Measurements from ENCODE around the gene MYH3. TPM values are rescaled to one million over a fixed set of nuclear protein-coding genes. Genes with fewer than 3 reads are reported as not detected.

Gene MYH3
- total RNA-seq, 1 donor from 2014 or later, result 0.43 TPM

DNA sequence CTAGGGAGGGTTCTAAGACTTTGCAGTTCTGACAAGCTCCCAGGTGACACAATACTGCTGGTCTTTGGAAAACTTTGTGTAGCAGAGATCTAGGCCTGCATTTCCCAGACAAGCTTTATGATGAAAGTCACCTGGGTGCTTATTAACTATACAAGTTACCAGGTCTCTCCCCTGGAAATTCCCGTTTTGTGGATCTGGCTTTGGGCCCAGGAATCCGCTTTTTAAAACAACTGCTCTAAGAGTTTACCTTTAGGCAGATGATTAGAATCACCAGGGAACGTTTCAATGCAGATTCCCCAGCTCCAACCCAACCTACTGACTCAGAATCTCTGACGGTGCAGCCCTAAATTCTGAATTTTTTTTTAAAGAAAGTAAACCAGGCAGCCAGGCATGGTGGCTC, 36.3 kb downstream of the MYH3 start:
- intact Hi-C loops (cut with DNase I), result no loop called here
- ATAC-seq, result no peak
- DNase-seq (ENCODE audit: missing footprints), result no peak

DNA sequence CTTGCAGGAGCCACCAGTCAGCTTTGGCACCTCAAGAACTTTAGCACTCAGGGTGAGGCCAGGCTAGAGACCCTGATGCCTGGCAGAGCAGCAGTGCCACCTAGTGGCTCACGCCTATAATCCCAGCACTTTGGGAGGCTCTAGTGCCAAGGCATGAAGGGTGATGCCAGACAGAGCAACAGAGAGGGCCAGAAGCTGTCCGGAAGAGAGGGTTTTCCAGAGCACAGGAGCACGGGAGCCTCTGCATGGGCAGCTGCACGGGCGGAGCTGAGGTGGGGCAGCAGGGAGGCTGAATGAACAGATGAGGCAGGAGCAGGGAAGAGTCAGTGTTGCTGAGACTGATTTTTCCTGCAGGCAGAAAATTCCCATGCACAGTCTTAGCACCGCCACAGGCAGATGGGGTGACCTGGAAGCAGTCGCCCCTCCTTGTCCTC, 38.9 kb downstream of the MYH3 start:
- intact Hi-C loops (cut with DNase I), result loop anchor here (5.0 to 10.0 kb wide), 3 partner anchors 323 to 883 kb away; no protein-coding TSS in a partner anchor
- peak; percentile 88 for ATAC-seq
- DNase-seq (ENCODE audit: missing footprints), result no peak

DNA sequence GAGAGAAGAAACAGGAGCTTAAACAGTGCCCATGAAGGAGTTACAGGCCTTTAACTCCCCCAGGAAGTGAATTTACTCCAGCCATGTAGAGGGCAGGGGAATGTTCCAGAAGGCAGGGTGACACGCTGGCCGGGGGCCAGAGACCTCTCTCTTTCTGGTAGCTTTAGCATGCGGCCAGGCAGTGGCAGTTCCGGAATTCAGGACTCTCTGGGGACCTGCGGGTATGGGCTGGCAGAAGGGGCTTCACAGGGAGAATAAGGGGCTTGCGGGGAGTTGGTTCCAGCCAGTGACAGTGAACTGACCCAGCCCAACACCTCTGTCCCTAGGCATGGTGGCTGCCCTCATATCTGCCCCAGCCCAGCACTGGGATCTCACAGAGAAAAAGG, 40.0 kb downstream of the MYH3 start:
- ATAC-seq (no peak), DNase-seq (ENCODE audit: missing footprints) (no peak)
- intact Hi-C loops (cut with DNase I), result loop anchor here (5.0 to 10.0 kb wide), 3 partner anchors 322 to 882 kb away; no protein-coding TSS in a partner anchor

DNA sequence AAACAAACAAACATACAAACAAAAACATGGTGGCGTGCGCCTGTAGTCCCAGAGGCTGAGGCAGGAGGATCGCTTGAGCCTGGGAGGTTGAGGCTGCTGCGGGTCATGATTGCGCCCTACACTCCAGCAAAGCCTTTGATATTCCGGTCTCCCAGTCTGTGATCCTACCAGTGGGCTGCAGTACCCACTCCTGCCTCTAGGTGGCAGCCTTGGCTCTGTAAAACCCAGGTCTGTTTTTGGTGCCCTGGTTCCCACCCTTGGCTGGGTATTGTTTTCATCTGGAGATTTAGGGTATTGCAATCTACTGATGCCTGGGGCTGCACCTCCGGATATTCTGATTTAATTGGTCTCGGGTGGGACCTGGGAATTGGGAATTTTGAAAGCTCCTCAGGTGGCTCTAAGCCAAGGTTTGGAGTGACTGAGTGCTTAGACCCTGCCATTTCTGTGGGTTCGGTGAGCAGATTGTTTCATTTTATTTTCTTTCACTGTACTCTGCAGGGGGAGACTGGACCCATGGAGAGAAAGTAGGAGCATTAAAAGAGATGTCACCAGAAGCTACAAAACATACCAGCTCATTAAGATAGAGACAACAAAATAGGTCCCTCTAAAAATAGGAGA, 40.5 kb downstream of the MYH3 start:
- intact Hi-C loops (cut with DNase I), result loop anchor here (5.0 to 10.0 kb wide), 3 partner anchors 322 to 882 kb away; no protein-coding TSS in a partner anchor
- ATAC-seq (peak; percentile 44), DNase-seq (ENCODE audit: missing footprints) (no peak)

DNA sequence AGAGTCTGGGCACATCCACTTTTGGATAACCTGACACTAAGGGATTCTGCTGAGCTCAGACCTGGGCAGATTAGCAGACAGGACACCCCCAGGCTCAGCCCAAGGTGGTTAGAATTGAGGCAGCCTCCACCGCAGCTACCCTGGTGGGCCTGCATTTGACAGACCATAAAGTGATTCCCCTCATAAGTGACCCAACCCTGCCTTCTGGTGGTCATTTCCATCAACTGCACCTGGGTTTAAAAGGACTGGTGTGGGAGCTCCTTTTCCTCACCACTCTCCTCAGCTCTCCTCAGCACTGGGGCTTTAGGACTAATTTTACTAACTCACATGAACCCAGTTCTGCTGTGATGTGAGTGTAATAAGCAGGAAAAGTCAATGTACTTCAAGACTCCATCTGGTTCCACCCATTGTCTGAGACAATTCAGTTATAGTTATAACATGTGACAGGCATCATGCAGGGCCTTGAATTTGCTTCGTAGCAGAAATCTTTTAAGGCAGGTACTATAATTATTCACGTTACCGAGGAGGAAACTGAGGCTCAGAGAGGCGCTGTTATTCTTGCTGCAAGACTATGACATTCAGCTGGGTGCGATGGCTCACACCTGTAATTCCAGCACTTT, 42.5 kb downstream of the MYH3 start:
- ATAC-seq, result peak; percentile 27
- DNase-seq (ENCODE audit: missing footprints), result no peak
- intact Hi-C loops (cut with DNase I), result loop anchor here (5.0 to 10.0 kb wide), 3 partner anchors 320 to 880 kb away; no protein-coding TSS in a partner anchor

DNA sequence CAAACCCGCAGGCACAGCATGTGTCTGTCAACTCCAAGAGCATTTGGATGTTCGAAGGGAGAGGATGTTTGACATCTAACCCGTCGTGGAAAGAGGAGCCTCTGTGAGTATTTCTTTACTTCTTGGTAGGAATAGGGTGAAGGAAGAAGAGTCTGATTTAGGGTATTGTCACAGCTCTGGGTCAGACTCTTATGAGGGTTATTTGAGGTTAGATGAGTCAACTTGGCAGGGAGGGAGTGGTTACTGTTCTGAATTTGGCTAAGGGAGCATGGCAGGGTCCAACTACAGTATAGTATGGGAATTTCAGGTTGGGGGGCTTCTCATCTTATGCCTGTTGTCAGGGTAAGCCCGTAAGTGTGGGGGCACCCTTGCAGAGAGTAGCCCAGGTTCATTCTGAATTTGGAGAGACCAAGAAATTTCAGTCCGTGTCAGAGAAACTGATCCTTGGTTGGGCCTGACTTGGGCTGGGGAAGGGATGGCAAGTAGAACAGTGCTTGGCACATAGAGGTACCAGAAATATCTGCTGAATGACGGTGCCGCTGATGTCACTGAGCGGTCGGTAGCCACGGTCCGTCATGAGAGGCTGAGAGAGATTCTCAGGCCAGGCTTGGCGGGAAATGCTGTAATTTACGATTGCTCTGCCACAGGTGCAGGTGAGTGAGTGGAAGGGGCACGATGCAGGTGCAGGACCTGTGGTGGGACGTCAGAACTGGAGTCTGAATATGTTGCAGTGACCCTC, 43.2 kb downstream of the MYH3 start:
- DNase-seq (ENCODE audit: missing footprints) (no peak), ATAC-seq (no peak)
- intact Hi-C loops (cut with DNase I), result loop anchor here (2.0 to 10.0 kb wide), 3 partner anchors 285 to 879 kb away; no protein-coding TSS in a partner anchor

DNA sequence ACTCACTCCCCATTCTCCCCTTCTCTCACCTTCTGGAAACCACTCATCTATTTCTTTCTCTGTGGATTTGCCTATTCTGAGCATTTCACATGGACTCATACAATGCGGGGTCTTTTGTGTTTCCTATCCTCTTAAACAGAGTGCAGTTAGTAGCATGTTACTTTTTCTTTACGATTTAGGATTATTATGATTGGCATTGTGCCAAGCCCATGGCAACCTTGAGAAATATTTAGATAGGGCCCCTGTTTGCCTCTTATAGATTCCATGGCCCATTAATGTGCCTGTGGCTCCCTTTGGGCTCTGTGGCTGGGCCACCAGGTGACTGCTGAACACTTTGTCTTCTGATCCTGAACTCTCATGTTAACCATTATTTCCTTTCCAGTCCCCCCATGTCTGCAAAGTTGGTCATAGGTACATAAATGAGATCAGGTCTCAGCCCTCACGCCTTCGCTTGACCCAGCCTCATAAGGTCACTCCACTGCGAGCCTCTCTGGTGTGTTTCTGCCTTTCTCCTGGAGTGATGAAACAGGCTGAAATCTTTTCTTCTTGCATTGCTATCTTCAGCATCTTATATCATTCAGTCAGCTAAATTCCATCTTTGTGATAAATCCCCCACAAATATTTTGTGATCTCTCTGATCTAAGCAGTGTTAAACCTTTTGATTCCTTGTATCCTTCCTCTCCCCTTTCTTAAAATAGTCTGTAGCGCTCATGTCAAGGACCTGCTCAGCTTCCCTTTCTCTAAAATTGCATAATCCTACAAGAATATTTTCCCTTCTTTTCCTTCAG, 44.0 kb downstream of the MYH3 start:
- no peak for DNase-seq (ENCODE audit: missing footprints)
- intact Hi-C loops (cut with DNase I), result loop anchor here (2.0 to 10.0 kb wide), 3 partner anchors 284 to 878 kb away; no protein-coding TSS in a partner anchor
- ATAC-seq, result no peak

DNA sequence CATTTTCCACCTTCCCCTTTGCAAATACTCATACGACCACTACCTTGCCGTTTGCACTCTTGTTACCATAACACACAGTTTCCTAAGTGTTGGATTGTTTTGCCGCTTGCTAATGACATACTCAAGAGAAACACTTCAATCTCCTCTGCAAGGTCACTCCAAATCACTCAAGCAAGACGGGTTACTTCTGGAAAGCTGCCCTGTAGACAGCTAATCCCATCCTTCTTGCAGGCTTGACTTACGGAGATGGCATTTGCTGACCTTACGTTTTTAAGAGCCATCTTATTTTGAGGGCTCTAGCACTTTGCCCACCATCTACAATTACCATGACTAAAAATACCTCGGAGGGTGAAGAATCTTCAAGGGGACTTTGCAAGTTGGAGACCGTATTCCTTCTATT, 46.2 kb downstream of the MYH3 start:
- DNase-seq (ENCODE audit: missing footprints), result no peak
- no peak for ATAC-seq
- intact Hi-C loops (cut with DNase I), result loop anchor here (10.0 kb wide), 2 partner anchors 316 to 876 kb away; no protein-coding TSS in a partner anchor

DNA sequence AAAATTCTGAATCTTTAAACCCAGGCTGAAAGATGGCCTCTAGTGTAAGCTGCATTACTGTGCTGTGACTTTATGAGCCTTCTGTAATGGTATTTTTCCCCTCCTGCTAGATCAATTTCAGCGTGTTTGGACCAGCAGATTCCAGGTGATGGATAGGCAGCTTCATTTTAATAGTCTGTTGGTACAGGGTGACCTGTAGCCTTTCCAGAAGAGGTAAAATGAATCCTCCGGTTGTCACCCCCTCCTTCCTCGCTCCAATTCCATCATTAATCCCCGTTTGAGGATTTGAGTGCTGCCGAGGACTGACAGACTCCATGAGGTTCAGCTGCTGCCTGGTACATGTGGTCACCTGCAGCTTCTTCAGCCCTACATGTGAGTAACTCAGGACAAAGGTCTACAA, 48.9 kb downstream of the MYH3 start:
- intact Hi-C loops (cut with DNase I), result no loop called here
- ATAC-seq (no peak), DNase-seq (ENCODE audit: missing footprints) (no peak)

DNA sequence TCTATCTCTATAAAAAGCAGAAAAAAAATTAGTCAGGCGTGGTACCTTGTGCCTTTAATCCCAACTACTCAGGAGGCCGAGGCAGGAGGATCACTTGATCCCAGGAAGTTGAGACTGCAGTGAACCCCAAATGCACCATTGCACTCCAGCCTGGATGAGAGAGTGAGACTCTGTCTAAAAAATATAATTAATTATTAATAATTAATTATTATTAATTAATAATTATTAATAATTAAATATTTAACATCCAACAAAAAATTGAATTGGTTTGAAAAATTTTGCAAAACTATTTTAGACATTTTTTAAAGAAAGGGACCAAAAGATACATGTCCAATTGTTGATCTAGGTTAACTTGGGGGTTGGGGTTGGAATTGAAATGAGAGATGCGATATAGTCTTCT, 51.0 kb downstream of the MYH3 start:
- no peak for ATAC-seq
- DNase-seq (ENCODE audit: missing footprints), result no peak
- intact Hi-C loops (cut with DNase I), result no loop called here

DNA sequence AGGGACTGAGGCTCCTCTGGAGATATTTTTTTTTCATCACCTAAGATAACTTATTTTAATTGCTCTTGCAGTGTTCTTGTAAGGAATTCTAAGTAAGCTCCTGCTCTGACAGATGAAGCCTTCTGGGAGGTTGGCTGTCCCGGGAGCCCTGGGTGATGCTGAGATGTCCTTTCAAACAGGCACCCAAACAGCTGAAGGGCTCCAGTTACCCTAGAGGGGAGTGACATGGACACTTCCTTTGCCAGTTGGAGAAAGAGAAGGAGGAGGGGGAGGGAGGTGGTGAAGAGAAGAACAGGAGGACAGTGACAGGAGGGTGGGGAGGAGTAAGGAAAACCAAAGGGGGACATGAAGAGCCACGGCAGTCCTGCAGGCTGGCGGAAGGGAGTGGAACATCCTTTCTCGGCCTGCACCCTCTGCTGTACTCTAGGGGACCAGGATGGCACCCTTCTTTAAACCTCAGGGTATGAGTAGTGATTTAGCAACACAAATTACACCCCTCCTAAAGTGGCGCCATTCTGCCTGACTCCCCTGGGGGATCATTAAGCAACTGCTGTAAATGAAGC, 51.8 kb downstream of the MYH3 start:
- no peak for DNase-seq (ENCODE audit: missing footprints)
- intact Hi-C loops (cut with DNase I), result no loop called here
- no peak for ATAC-seq

DNA sequence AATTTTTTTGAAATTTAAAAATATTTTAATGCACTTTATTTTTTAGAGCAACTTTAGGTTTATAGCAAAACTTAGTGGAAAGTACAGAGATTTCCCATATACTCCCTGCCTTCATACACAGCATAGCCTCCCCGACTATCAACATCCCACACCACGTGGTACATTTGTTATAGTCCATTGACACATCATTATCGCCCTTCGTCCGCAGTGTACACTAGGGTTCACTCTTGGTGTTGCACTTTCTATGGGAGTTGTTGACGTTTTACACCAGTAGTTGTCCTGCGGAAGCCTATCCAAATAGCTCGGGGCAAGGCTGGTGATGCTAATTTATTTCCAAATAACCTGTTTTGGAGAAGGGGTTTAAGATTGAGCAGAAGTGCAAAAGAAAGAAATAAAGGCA, 52.6 kb downstream of the MYH3 start:
- DNase-seq (ENCODE audit: missing footprints) (no peak), ATAC-seq (no peak)
- intact Hi-C loops (cut with DNase I), result no loop called here

DNA sequence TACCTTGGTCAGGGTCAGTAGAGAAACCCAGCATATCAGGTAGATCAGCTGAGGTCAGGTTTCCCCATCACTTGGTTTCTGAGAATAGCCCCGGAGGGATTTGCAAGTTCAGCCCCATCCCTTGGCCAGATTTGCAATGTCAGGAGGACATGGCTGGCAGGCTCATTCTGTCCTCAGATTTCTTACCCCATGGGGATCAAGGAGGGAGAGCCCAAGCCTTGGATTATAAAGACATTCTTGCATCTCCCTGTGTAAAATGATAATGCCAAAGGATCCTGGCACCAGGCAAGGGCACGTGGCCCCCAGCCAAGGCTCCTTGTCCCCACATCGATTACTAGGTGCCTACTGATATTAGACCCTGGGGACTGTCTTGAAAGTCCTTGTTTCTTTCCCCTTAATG, 53.2 kb downstream of the MYH3 start:
- no peak for DNase-seq (ENCODE audit: missing footprints)
- intact Hi-C loops (cut with DNase I), result no loop called here
- no peak for ATAC-seq

DNA sequence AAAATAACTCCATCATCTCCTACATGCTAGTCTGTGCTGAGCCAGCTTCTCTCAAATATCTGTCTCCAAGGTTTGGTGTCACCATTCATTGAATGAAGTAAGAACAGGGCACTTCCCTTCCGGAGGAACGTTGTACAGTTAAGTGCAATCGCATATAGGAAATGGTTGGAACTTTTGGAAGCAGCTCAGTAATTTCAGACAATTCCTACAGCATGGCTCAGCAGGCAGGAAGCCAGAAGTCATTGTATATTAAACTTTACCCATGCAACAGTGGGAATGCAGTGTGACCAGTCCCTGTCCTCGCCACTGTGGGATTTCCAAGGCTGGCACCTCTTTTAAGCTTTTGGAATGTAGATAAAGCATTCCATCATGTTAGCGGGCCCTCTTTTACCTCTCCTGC, 56.5 kb downstream of the MYH3 start:
- intact Hi-C loops (cut with DNase I), result no loop called here
- no peak for DNase-seq (ENCODE audit: missing footprints)
- ATAC-seq, result no peak

DNA sequence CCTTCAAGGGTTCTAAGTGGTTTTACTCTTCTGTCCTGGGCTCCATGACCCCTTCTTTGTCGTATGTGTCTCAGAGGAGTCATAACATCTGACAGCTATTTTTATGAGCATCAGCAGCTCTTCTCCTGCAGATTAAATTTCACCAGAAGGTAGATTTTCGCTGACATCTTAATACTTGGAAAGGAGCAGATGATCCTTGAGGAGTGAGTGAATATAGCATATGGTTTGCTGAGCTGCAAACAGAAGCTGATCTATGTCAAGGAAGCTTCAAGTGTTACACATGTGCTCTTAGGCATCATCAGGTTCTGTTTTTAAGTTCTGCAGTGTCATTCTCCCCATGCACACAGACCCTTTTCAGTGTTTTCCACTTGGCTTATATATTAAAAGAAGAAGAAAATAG, 58.5 kb downstream of the MYH3 start:
- intact Hi-C loops (cut with DNase I), result no loop called here
- no peak for DNase-seq (ENCODE audit: missing footprints)
- ATAC-seq, result no peak

DNA sequence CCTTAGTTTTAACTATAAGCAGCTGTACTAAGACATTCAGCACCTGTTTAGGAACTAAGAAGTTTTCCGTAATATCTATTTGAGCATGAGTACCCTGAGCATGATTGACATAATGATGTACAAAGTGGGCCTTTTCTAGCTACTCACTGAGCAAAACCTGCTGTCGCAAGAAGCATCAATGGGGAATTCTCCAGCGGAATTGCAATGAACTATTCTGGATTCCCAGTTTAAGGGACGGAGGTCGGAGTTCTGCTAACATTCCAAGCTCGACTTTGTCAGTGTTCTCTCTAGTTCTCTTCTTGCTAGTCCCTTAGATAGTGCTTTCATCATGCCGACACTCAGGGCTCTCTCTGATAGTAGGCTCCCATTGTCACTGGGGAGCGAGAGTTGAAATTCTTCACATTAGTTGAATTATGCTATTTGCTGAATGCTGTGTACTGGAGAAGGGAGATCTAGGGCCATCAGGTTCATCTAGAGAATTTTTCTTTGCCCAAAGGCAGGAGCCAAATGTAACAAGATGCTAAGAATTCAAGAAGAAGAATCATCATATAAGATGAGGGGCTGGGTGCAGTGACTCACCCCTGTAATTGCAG, 67.5 kb downstream of the MYH3 start:
- no peak for ATAC-seq
- intact Hi-C loops (cut with DNase I), result no loop called here
- DNase-seq (ENCODE audit: missing footprints), result no peak

DNA sequence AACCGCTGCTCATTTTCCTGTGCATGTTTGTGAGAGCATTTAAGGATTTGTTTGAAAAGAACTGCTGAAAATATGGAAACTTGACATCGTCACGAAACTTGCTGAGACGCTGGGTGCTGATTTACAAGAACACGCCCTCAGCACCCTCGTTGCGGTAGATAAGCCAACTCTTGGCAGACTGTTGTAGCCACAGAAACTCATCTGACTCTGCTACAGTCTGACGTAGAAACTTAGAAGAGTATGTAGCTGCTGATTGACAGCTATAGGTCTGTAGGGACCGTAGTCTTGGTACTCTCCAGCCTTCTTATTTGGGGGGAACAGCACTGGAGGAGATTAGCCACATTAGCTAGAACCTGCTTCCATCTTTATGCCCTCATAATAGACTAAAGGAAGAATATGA, 71.6 kb downstream of the MYH3 start:
- DNase-seq (ENCODE audit: missing footprints) (no peak), ATAC-seq (no peak)
- intact Hi-C loops (cut with DNase I), result no loop called here

DNA sequence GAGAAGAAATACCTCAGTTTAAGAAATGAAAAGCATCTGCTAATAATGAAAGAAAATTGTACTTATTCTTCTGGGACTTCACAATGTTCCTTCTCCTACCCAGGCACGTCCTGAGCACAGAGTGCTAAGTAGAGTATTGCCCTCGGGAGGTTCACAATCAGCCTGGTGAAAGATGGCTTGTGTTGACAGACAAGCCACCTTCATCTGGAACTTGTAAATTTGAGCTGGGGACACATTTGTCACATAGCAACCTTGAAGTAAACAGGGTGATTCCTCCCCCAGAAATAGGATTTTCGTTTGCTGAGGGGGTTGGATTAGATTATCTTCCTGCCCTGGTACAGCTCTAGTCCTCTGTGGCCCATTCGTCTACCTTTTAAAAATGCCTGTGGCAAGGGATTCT, 73.3 kb downstream of the MYH3 start:
- no peak for DNase-seq (ENCODE audit: missing footprints)
- ATAC-seq, result no peak
- intact Hi-C loops (cut with DNase I), result no loop called here
